OCI-LY7 (cell line): Measurements from ENCODE around the gene BNIP3. TPM values are rescaled to one million over a fixed set of nuclear protein-coding genes. Genes with fewer than 3 reads are reported as not detected.
A peak's percentile ranks its signal among the peaks of the same experiment; 100 is the strongest.

Source experiments
- BruUV-seq: library from RNA; stranded (reverse); fragments of 400-500 nt; replicated peaks from 2 replicates; lab custom pipeline; 2021; lab: Mats Ljungman, UMichigan
- CTCF ChIA-PET: fragments of 300-600 bp; sonication (Branson Sonifier 250); formaldehyde crosslinking; loops from one replicate; lab custom pipeline; 2022; ENCODE audit warnings: antibody characterized with exemption; ENCODE audit not compliant: unreplicated experiment; lab: Charles Lee
- POLR2A ChIA-PET: fragments of 300-600 bp; sonication (Branson Sonifier 250); formaldehyde crosslinking; loops from one replicate; lab custom pipeline; 2022; ENCODE audit warnings: antibody characterized with exemption; lab: Charles Lee
- DNase-seq: peaks from one replicate; pipeline ENCODE4 v3.0.0-alpha.2; 2015; ENCODE audit warnings: low spot score
- H2AFZ ChIP-seq: fragments of 200-600 bp; sonication (generic), shearing (Covaris generic); 2 replicates; pipeline ENCODE4 v1.6.1; 2014; ENCODE audit warnings: mild to moderate bottlenecking, antibody characterized with exemption, low read length, moderate library complexity
- H3K27ac ChIP-seq: fragments of 200-600 bp; sonication (generic); 2 replicates; pipeline ENCODE4 v1.5.1; 2014; ENCODE audit warnings: mixed run types, low read depth, mild to moderate bottlenecking, moderate library complexity, low read length, inconsistent platforms; ENCODE audit not compliant: poor library complexity, severe bottlenecking
- H3K36me3 ChIP-seq: fragments of 200-600 bp; sonication (generic); 2 replicates; pipeline ENCODE4 v1.6.1; 2014; ENCODE audit warnings: mild to moderate bottlenecking, antibody characterized with exemption, low read length, moderate library complexity, mixed read lengths; ENCODE audit not compliant: insufficient read depth
- H3K4me1 ChIP-seq: fragments of 200-600 bp; sonication (generic); 2 replicates; pipeline ENCODE4 v1.5.1; 2014; ENCODE audit warnings: mild to moderate bottlenecking, low read length; ENCODE audit not compliant: insufficient read depth, poor library complexity, severe bottlenecking
- H3K4me2 ChIP-seq: fragments of 200-600 bp; sonication (generic); 2 replicates; pipeline ENCODE4 v1.6.1; 2014; ENCODE audit warnings: mild to moderate bottlenecking, low read length
- H3K4me3 ChIP-seq: fragments of 200-600 bp; sonication (generic); 2 replicates; pipeline ENCODE4 v1.5.1; 2014; ENCODE audit warnings: mild to moderate bottlenecking, low read depth, low read length; ENCODE audit not compliant: poor library complexity, severe bottlenecking
- H3K79me2 ChIP-seq: fragments of 200-600 bp; sonication (generic); 2 replicates; pipeline ENCODE4 v1.6.1; 2016; ENCODE audit warnings: low read depth, mild to moderate bottlenecking, low read length, moderate library complexity, mixed read lengths; ENCODE audit not compliant: insufficient read depth
- H3K9me2 ChIP-seq: fragments of 200-600 bp; sonication (generic); 2 replicates; pipeline ENCODE4 v1.6.1; 2016; ENCODE audit warnings: mild to moderate bottlenecking, low read length, mixed read lengths; ENCODE audit not compliant: insufficient read depth
- H3K9me3 ChIP-seq: fragments of 200-600 bp; sonication (generic); 2 replicates; pipeline ENCODE4 v1.6.1; 2014; ENCODE audit warnings: mild to moderate bottlenecking, mixed run types, low read length, mixed read lengths
- H4K20me1 ChIP-seq: fragments of 200-600 bp; sonication (generic); 2 replicates; pipeline ENCODE4 v1.6.1; 2014; ENCODE audit warnings: mild to moderate bottlenecking, antibody characterized with exemption, low read length, moderate library complexity, mixed read lengths; ENCODE audit not compliant: insufficient read depth
- CTCF ChIP-seq: fragments of 200-600 bp; sonication (generic); conservative IDR thresholded peaks from 2 replicates; pipeline ENCODE4 v1.5.1; 2014; ENCODE audit warnings: mild to moderate bottlenecking, antibody characterized with exemption, low read length, moderate library complexity, mixed read lengths
- EZH2phosphoT487 ChIP-seq: fragments of 200-600 bp; sonication (generic); IDR thresholded peaks from 2 replicates; pipeline ENCODE4 v1.6.1; 2018; ENCODE audit warnings: low read depth, borderline replicate concordance, mild to moderate bottlenecking, mixed run types, antibody characterized with exemption, low read length, moderate library complexity, mixed read lengths
- intact Hi-C: fragments of 100-400 bp; cut with micrococcal nuclease; formaldehyde crosslinking; loops from one replicate; pipeline ENCODE4 v1.10.0; 2022; ENCODE audit not compliant: unreplicated experiment
- total RNA-seq, 2 experiments: library from RNA; depleted of rRNA in 1 of 2; stranded (reverse); fragments of >200 nt in 1 of 2; shearing (Covaris generic) in 1 of 2; gene quantifications; 2 replicates each; pipeline ENCODE4 v1.2.3, GENCODE V29; 2014 to 2022

BNIP3 gene
- total RNA-seq, 2 experiments from 2014 or later = 60.1 to 99.8 TPM

DNA sequence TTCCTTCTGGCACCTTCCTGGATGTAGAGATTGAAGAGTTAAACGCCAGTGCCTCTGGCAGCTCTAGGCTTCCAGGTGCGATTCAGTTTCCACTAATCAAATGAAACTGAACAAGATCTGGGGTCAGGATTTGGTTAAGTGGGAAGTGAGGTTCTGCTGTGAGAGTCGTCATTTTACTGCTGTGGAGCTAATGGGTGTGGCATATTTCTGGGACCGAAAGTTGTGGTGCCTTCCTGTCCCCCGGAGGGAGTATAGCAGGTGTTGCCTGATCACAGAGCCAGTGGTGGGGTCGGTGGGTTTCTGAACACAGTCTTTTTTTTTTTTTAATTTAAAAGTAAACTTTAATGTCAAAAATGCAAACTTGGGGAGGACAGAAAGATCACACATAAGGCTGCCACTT, 47.0 kb upstream of the BNIP3 start:
- Histone ChIP-seq H3K4me2 (no peak overlapping the region), H3K4me3 (no peak overlapping the region), H3K9me2 (no peaks in the 10 kb centered on the region), H3K79me2 (no peaks in the 10 kb centered on the region), H3K9me3 (no peaks in the 10 kb centered on the region), H2AFZ (no peak overlapping the region), H3K4me1 (no peaks in the 10 kb centered on the region), H4K20me1 (no peaks in the 10 kb centered on the region), H3K36me3 (no peaks in the 10 kb centered on the region), H3K27ac (no peak overlapping the region)
- intact Hi-C loops = no loop called here
- no TSS peak for BruUV-seq
- TF ChIP-seq CTCF = no peak
- TF ChIP-seq EZH2phosphoT487 = no peak
- CTCF ChIA-PET = no interaction called here
- POLR2A ChIA-PET = no interaction called here
- DNase-seq = no peak

DNA sequence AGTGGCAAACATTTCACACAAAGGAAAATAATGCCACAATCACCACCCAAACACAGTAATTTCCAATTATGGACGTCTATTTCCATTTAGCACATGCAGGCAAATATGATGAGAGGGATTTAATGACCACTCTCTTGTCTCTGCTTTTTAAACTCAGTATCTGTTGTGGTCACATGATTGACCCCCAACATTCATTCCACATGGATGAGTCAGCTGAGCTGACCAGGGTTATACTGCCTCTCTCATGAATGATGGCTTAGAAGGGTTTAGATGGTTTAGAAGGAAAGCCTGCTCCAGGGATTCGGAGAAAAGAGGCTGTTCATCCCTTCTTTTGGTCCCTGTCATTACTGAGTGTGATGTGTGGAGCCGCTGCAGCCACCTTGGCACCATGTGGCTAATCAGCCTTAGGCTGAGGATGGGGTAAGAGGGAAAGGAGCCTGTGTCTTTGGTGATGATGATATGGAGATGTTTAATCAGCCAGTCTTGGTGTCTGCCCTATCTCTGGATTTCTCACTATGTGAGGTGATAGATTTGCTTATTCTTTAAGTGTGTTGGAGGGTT, 45.8 kb upstream of the BNIP3 start:
- H3K4me3 ChIP-seq = no peak overlapping the region
- no peaks in the 10 kb centered on the region for H3K4me1 ChIP-seq
- H3K4me2 ChIP-seq = no peak overlapping the region
- TF ChIP-seq EZH2phosphoT487 (no peak), CTCF (no peak)
- no peaks in the 10 kb centered on the region for H3K79me2 ChIP-seq
- no peaks in the 10 kb centered on the region for H4K20me1 ChIP-seq
- H3K36me3 ChIP-seq = no peaks in the 10 kb centered on the region
- no TSS peak for BruUV-seq
- no peaks in the 10 kb centered on the region for H3K9me3 ChIP-seq
- intact Hi-C loops = no loop called here
- H2AFZ ChIP-seq = no peak overlapping the region
- DNase-seq = no peak
- H3K27ac ChIP-seq = no peak overlapping the region
- no peaks in the 10 kb centered on the region for H3K9me2 ChIP-seq
- ChIA-PET CTCF (no interaction called here), POLR2A (no interaction called here)

- Histone ChIP-seq H3K27ac (no peak overlapping the region), H2AFZ (no peak overlapping the region), H3K4me2 (no peak overlapping the region), H4K20me1 (no peaks in the 10 kb centered on the region), H3K9me3 (no peaks in the 10 kb centered on the region), H3K79me2 (no peaks in the 10 kb centered on the region), H3K4me3 (no peak overlapping the region), H3K36me3 (no peaks in the 10 kb centered on the region), H3K9me2 (no peaks in the 10 kb centered on the region), H3K4me1 (no peaks in the 10 kb centered on the region)
- DNase-seq = peak; percentile 39
- intact Hi-C loops = no loop called here
- ChIA-PET POLR2A (no interaction called here), CTCF (no interaction called here)
- TF ChIP-seq CTCF (peak; percentile 81), EZH2phosphoT487 (no peak)
- no TSS peak for BruUV-seq
Observed at GRCh38 chr10:132023092-132023811, 41.5 kb upstream of the BNIP3 start.
